Lung (tissue), 12 donors: ENCODE results near the gene HMG20A. TPM values are rescaled to one million over a fixed set of nuclear protein-coding genes. Genes with fewer than 3 reads are reported as not detected.
A peak's percentile ranks its signal among the peaks of the same experiment; 100 is the strongest.

Source experiments
- ATAC-seq: fragments of 200-7000 bp; cut with Tn5 transposase; one replicate; pipeline ENCODE4 v1.9.1; 2020; ENCODE audit warnings: moderate number of reproducible peaks; ENCODE audit not compliant: insufficient read depth, low FRiP score
- DNase-seq, 3 donors: peaks; one replicate each; pipeline ENCODE4 v3.0.0-alpha.2; 2013 to 2017
- H3K27ac ChIP-seq, 2 donors: one replicate each; pipeline ENCODE4 v1.5.1; 2013; ENCODE audit warnings: mild to moderate bottlenecking in 2 of 2, moderate library complexity in 2 of 2, control low read depth in 1 of 2, inconsistent platforms in 1 of 2, low read depth in 1 of 2, low read length in 1 of 2
- H3K27me3 ChIP-seq, 3 donors: one replicate each; pipeline ENCODE4 v1.5.1; 2013; ENCODE audit warnings: low read length in 2 of 3; ENCODE audit not compliant: control insufficient read depth in 3 of 3, insufficient read depth in 3 of 3
- H3K36me3 ChIP-seq, 4 donors: one replicate each; pipeline ENCODE4 v1.5.1; 2013; ENCODE audit warnings: low read length in 4 of 4, mild to moderate bottlenecking in 1 of 4, moderate library complexity in 1 of 4; ENCODE audit not compliant: control insufficient read depth in 4 of 4, insufficient read depth in 4 of 4
- H3K4me1 ChIP-seq, 5 donors: one replicate each; pipeline ENCODE4 v1.5.1; 2013; ENCODE audit warnings: low read length in 5 of 5, mild to moderate bottlenecking in 2 of 5, moderate library complexity in 1 of 5; ENCODE audit not compliant: control insufficient read depth in 5 of 5, insufficient read depth in 5 of 5
- H3K4me3 ChIP-seq: one replicate; pipeline ENCODE4 v1.5.1; 2013; ENCODE audit warnings: mild to moderate bottlenecking, control low read depth, moderate library complexity
- H3K9ac ChIP-seq, 2 donors: one replicate each; pipeline ENCODE4 v1.5.1; 2013; ENCODE audit warnings: low read length in 2 of 2, control low read depth in 1 of 2; ENCODE audit not compliant: insufficient read depth in 1 of 2
- H3K9me3 ChIP-seq, 4 donors: one replicate each; pipeline ENCODE4 v1.5.1; 2013; ENCODE audit warnings: low read length in 3 of 4, mild to moderate bottlenecking in 1 of 4, moderate library complexity in 1 of 4; ENCODE audit not compliant: control insufficient read depth in 4 of 4, insufficient read depth in 3 of 4
- WGBS, 2 donors: extraction: QIAGEN DNeasy Blood & Tissue Kit; methylation state at CpG; one replicate each; pipeline ENCODE4 v1.1.7; 2013; 5-methylcytosine and 5-hydroxymethylcytosine counted together
- polyA plus RNA-seq, 2 donors: library from polyadenylated mRNA; stranded (reverse); fragments of 200-250 nt; gene quantifications; one replicate each; pipeline ENCODE4 v1.2.1, GENCODE V29; 2013
- total RNA-seq, 2 donors: library from RNA; depleted of rRNA in 1 of 2; stranded (reverse); fragments of >200 nt in 1 of 2; gene quantifications; one replicate each; pipeline ENCODE4 v1.2.1, GENCODE V29; 2014 to 2021
- TF ChIP-seq, protein P1 (sequence below): IDR thresholded peaks from 2 replicates; pipeline ENCODE4 v1.5.1; 2012; ENCODE audit warnings: mild to moderate bottlenecking; ENCODE audit errors: control extremely low read depth, extremely low read depth
- donor health status: control.
- donor health status: control.
- donor health status: Bipolar disorder and iron deficiency.
- donor health status: healthy.
- donor health status: DM: yes; HTN: yes; CAD: no.

HMG20A gene
- total and polyA plus RNA-seq, 4 donors, result 12.7 to 63.9 (median 23.4) TPM

- no peaks in the 10 kb centered on the region for H3K9me3 ChIP-seq
- peaks cover 9 to 42% (median 26%) of the 10 kb centered on the region in 4 donors for H3K36me3 ChIP-seq
- no peak overlapping the region for H3K9ac ChIP-seq
- TF ChIP-seq, protein P1, sequence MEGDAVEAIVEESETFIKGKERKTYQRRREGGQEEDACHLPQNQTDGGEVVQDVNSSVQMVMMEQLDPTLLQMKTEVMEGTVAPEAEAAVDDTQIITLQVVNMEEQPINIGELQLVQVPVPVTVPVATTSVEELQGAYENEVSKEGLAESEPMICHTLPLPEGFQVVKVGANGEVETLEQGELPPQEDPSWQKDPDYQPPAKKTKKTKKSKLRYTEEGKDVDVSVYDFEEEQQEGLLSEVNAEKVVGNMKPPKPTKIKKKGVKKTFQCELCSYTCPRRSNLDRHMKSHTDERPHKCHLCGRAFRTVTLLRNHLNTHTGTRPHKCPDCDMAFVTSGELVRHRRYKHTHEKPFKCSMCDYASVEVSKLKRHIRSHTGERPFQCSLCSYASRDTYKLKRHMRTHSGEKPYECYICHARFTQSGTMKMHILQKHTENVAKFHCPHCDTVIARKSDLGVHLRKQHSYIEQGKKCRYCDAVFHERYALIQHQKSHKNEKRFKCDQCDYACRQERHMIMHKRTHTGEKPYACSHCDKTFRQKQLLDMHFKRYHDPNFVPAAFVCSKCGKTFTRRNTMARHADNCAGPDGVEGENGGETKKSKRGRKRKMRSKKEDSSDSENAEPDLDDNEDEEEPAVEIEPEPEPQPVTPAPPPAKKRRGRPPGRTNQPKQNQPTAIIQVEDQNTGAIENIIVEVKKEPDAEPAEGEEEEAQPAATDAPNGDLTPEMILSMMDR, result no peak
- H3K4me3 ChIP-seq, result no peak overlapping the region
- H3K27me3 ChIP-seq, result no peaks in the 10 kb centered on the region
- DNase-seq, result no peak
- 91 to 94% methylated on average over 3 of the region's 3 CpGs for WGBS, 2 donors
- peaks cover 0 to 2% (median 0%) of the 10 kb centered on the region in 5 donors for H3K4me1 ChIP-seq
- no peak overlapping the region for H3K27ac ChIP-seq
- ATAC-seq, result no peak
Measured at GRCh38 chr15:77468896-77469295, 48.2 kb downstream of the HMG20A start.

- Histone ChIP-seq H3K27me3 (no peaks in the 10 kb centered on the region), H3K4me1 (peaks cover 0 to 8% (median 0%) of the 10 kb centered on the region in 5 donors), H3K9me3 (no peaks in the 10 kb centered on the region), H3K27ac (no peak overlapping the region), H3K36me3 (peaks cover 7 to 42% (median 21%) of the 10 kb centered on the region in 4 donors), H3K4me3 (no peak overlapping the region), H3K9ac (no peak overlapping the region)
- DNase-seq (no peak), ATAC-seq (no peak)
- TF ChIP-seq, protein P1, result no peak
Measured at GRCh38 chr15:77470235-77470634, 49.5 kb downstream of the HMG20A start.

GRCh38 chr15:77473328-77473727 lies 52.6 kb downstream of the HMG20A start:
- TF ChIP-seq, protein P1, result no peak
- H3K27me3 ChIP-seq, result no peaks in the 10 kb centered on the region
- no peak overlapping the region for H3K9ac ChIP-seq
- no peak overlapping the region for H3K4me3 ChIP-seq
- ATAC-seq, result no peak
- no peak for DNase-seq
- H3K27ac ChIP-seq, result peak overlapping the region in 1 of 2 donors; percentile 60
- H3K4me1 ChIP-seq, result peaks cover 0 to 14% (median 9%) of the 10 kb centered on the region in 5 donors
- no peaks in the 10 kb centered on the region for H3K9me3 ChIP-seq
- peaks cover 6 to 33% (median 17%) of the 10 kb centered on the region in 4 donors for H3K36me3 ChIP-seq
